ENCODE results near the gene CCNQ. TPM values are rescaled to one million over a fixed set of nuclear protein-coding genes. Genes with fewer than 3 reads are reported as not detected.

The CCNQ gene
- 29.6 and 31.8 TPM in 2 replicates for total RNA-seq
- 23.3 TPM for total RNA-seq (2013)
- 40.8 and 66.0 TPM in 2 replicates for polyA plus RNA-seq
- polyA minus RNA-seq: 42.8 and 79.4 TPM in 2 replicates

DNA sequence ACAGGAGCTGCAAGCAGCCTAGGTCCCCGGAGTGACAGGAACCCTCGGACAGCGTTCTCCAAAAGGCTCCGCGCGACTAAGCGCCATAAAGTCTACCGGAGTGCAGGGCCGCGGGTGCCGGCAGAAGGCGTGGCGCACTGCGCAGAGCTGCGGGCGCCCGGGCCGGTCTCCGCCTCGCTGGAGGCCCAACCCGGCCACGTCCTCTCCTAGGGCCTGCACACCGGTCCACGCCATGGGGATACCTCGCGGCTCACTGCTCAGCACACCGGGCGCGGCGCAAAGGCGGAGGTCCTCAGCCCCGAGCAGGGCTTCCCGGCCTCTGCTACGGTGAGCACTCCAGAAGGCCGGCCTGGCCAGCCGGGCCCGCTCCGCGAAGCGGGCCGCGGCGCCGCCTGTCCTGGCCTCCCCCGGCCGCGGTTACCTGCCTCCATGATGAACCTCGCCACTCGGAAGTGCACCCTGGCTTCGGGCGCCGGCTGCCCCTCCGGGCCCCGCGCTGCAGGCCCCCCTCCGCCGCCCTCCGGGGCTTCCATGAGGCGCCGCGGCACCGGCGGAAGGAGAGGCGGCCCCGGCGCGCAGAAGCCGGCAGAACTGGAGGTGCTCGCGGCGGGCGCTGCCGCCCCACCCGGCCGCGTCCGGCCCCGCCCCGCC lies at the start of gene CCNQ:
Gene CCNQ, minus strand, starts transcription at position 599 of the 651 bp plus-strand sequence. Its CDS starts 66 bp downstream, at position 533.
- Histone ChIP-seq H3K9ac (ENCODE audit: low read length) (peak within 1 kb of the TSS; percentile 70), H3K36me3 (replicated peaks in 1 of 2; ENCODE audit: control extremely low read depth in 1 of 2, control insufficient read depth in 1 of 2, extremely low read depth in 1 of 2, insufficient read depth in 2 of 2, low read length in 1 of 2) (peaks cover 0 to 16% of the 10 kb centered on the region in 2 experiments), H3K9me3 (ENCODE audit: control extremely low read depth in 1 of 3, control insufficient read depth in 2 of 3, insufficient read depth in 1 of 3, low read length in 2 of 3) (no peaks in the 10 kb centered on the region), H3K27me3 (replicated peaks in 1 of 4; ENCODE audit: control extremely low read depth in 1 of 4, control insufficient read depth in 3 of 4, insufficient read depth in 4 of 4, low read length in 3 of 4) (no peaks in the 10 kb centered on the region), H3K79me2 (ENCODE audit: control insufficient read depth, insufficient read depth, low read length) (peaks cover 36% of the 10 kb centered on the region), H4K20me1 (ENCODE audit: control insufficient read depth, insufficient read depth, low read length, poor library complexity, severe bottlenecking) (peaks cover 19% of the 10 kb centered on the region), H3K4me2 (replicated peaks; ENCODE audit: low read depth, low read length, poor library complexity, severe bottlenecking) (peak within 1 kb of the TSS; percentile 78), H2AFZ (ENCODE audit: insufficient read depth, low read depth, low read length, poor library complexity, severe bottlenecking) (peak within 1 kb of the TSS; percentile 76), H3K4me1 (ENCODE audit: control insufficient read depth in 2 of 2, insufficient read depth in 2 of 2, low read length in 2 of 2) (peaks cover 29 to 41% of the 10 kb centered on the region in 2 donors), H3K4me3 (ENCODE audit: control extremely low read depth in 1 of 5, extremely low read depth in 1 of 5, insufficient read depth in 1 of 5, low read depth in 2 of 5, low read length in 4 of 5) (peak within 1 kb of the TSS; percentile 40 to 77 (median 73)), H3K27ac (ENCODE audit: low read length in 2 of 2) (peak within 1 kb of the TSS; percentile 18 to 64)
- DNase-seq: no peak
- no peaks in the 10 kb centered on the region for H3K9me3 Mint-ChIP-seq (ENCODE audit: insufficient read depth)
- POLR2A ChIA-PET: interaction anchor here (0.6 to 0.7 kb wide), 2 partner anchors 12 to 16 kb away, joined by 3 read pairs; no protein-coding TSS in a partner anchor
- peak; percentile 17 for ATAC-seq (ENCODE audit: low read depth)
- under 1% methylated on average over 67 of the region's 79 CpGs for WGBS (ENCODE audit: insufficient coverage)
- CTCF ChIA-PET: interaction anchor here (1.0 to 1.5 kb wide), 2 partner anchors 10 to 12 kb away, joined by 3 to 5 read pairs; no protein-coding TSS in a partner anchor
- peaks cover 38% of the 10 kb centered on the region for H3K4me1 Mint-ChIP-seq
- no peak for TF ChIP-seq EZH2 (IDR thresholded peaks at IDR 0.05; ENCODE audit: borderline replicate concordance, insufficient read depth, low read depth, low read length, poor library complexity, severe bottlenecking)
- TF ChIP-seq, protein P1, sequence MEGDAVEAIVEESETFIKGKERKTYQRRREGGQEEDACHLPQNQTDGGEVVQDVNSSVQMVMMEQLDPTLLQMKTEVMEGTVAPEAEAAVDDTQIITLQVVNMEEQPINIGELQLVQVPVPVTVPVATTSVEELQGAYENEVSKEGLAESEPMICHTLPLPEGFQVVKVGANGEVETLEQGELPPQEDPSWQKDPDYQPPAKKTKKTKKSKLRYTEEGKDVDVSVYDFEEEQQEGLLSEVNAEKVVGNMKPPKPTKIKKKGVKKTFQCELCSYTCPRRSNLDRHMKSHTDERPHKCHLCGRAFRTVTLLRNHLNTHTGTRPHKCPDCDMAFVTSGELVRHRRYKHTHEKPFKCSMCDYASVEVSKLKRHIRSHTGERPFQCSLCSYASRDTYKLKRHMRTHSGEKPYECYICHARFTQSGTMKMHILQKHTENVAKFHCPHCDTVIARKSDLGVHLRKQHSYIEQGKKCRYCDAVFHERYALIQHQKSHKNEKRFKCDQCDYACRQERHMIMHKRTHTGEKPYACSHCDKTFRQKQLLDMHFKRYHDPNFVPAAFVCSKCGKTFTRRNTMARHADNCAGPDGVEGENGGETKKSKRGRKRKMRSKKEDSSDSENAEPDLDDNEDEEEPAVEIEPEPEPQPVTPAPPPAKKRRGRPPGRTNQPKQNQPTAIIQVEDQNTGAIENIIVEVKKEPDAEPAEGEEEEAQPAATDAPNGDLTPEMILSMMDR (IDR thresholded peaks at IDR 0.05): no peak
- H3K4me3 Mint-ChIP-seq: peak within 1 kb of the TSS; percentile 92
- intact Hi-C loops (cut with micrococcal nuclease): loop anchor here (1.0 kb wide), 1 partner anchor 126 kb away; the partner anchor contains the start of genes ABCD1 and BCAP31
- H3K27ac Mint-ChIP-seq: peak within 1 kb of the TSS; percentile 92
- no peaks in the 10 kb centered on the region for H3K27me3 Mint-ChIP-seq
